PC-3 (cell line): Measurements from ENCODE around the gene BCO1.

Experiments used
- CTCF ChIP-seq: fragments of 300-600 bp; sonication (generic); conservative IDR thresholded peaks from 2 replicates; pipeline ENCODE4 v1.5.1; 2017; ENCODE audit warnings: antibody characterized with exemption, low read depth, mild to moderate bottlenecking, low read length
- EZH2 ChIP-seq: fragments of 300-600 bp; sonication (generic); IDR thresholded peaks from one replicate; pipeline ENCODE4 v1.6.1; 2017; ENCODE audit warnings: antibody characterized with exemption, mild to moderate bottlenecking, low read length; ENCODE audit not compliant: unreplicated experiment

- TF ChIP-seq EZH2, result no peak
- no peak for TF ChIP-seq CTCF
These were observed 21.4 kb downstream of the BCO1 start for GRCh38 chr16:81259916-81260315.
